HG03521 (cell line): Measurements from ENCODE around the gene FRK.
"Not testable (repeated sequence)": the region's sequence is repeated elsewhere in the genome, so short reads cannot be mapped to it uniquely, and the experiment has no call there.

Experiments
- ATAC-seq: cut with Tn5 transposase; IDR thresholded peaks from one replicate; pipeline ENCODE4 v1.9.1; 2021; ENCODE audit warnings: mild to moderate bottlenecking, moderate library complexity; ENCODE audit not compliant: unreplicated experiment

Gene FRK

GRCh38 chr6:116010386-116010785 is 50.3 kb downstream of the FRK start:
- ATAC-seq = no peak

- ATAC-seq = peak; percentile 69
Observed at GRCh38 chr6:116008470-116009243, 52.0 kb downstream of the FRK start.

GRCh38 chr6:116004841-116005815 is 55.6 kb downstream of the FRK start:
- no peak for ATAC-seq

- peak; percentile 82 for ATAC-seq
Observed at GRCh38 chr6:116003668-116004067, 57.0 kb downstream of the FRK start.

GRCh38 chr6:116002756-116003155 is 57.9 kb downstream of the FRK start:
- no peak for ATAC-seq

- no peak for ATAC-seq
Observed at GRCh38 chr6:115999235-115999634, 61.5 kb downstream of the FRK start.

GRCh38 chr6:115997990-115998585 is 62.6 kb downstream of the FRK start:
- no peak for ATAC-seq

GRCh38 chr6:115986026-115986425 is 74.7 kb downstream of the FRK start:
- no peak for ATAC-seq

GRCh38 chr6:115984809-115985208 is 75.9 kb downstream of the FRK start:
- ATAC-seq = no peak

- no peak for ATAC-seq
Observed at GRCh38 chr6:115983998-115984397, 76.7 kb downstream of the FRK start.

GRCh38 chr6:115982453-115982852 is 78.2 kb downstream of the FRK start:
- no peak for ATAC-seq

- no peak for ATAC-seq
Observed at GRCh38 chr6:115977220-115977619, 83.5 kb downstream of the FRK start.

GRCh38 chr6:115976321-115976870 is 84.3 kb downstream of the FRK start:
- no peak for ATAC-seq

- no peak for ATAC-seq
Observed at GRCh38 chr6:115972679-115973078, 88.0 kb downstream of the FRK start.

GRCh38 chr6:115971785-115972184 is 88.9 kb downstream of the FRK start:
- ATAC-seq = no peak

- ATAC-seq = no peak
Observed at GRCh38 chr6:115969930-115970273, 90.8 kb downstream of the FRK start.

- ATAC-seq = no peak
Observed at GRCh38 chr6:115969207-115969929, 91.3 kb downstream of the FRK start.

GRCh38 chr6:115960286-115960685 is 100.4 kb downstream of the FRK start:
- ATAC-seq = not testable (repeated sequence)

- ATAC-seq = no peak
Observed at GRCh38 chr6:115958958-115959357, 101.7 kb downstream of the FRK start.

- no peak for ATAC-seq
Observed at GRCh38 chr6:115954740-115955139, 106.0 kb downstream of the FRK start.

- no peak for ATAC-seq
Observed at GRCh38 chr6:115948751-115949150, 111.9 kb downstream of the FRK start.
